ENCODE data around the gene TNS3. TPM values are rescaled to one million over a fixed set of nuclear protein-coding genes. Genes with fewer than 3 reads are reported as not detected.

The TNS3 gene
- total and polyA plus RNA-seq, 2 of the 13 experiments (the other 11 are each of a cell fraction or from before 2014, with no cell fraction given): 52.9 to 55.7 TPM

- TF ChIP-seq HNRNPLL (IDR thresholded peaks at IDR 0.05; ENCODE audit: low read depth, low read length, poor library complexity, severe bottlenecking) (no peak), MLLT10 (CRISPR knock-in tag; IDR thresholded peaks at IDR 0.05) (no peak), REL (CRISPR knock-in tag; conservative IDR thresholded peaks at IDR 0.05) (0 out of 2 replicates have a peak, but pooled peaks have one; percentile 50), ZNF501 (CRISPR knock-in tag; IDR thresholded peaks at IDR 0.05) (peak; percentile 42; the same call in 1 of the 2 replicates), FOXA1 (IDR thresholded peaks at IDR 0.05) (no peak), FOXA1 (CRISPR knock-in tag; IDR thresholded peaks at IDR 0.05) (peak; percentile 94), RCOR2 (CRISPR knock-in tag; IDR thresholded peaks at IDR 0.05) (peak; percentile 23; the same call in 1 of the 2 replicates), ZNF556 (CRISPR knock-in tag; IDR thresholded peaks at IDR 0.05; ENCODE audit: borderline replicate concordance) (0 out of 2 replicates have a peak, but pooled peaks have one; percentile 21), GATAD1 (CRISPR knock-in tag; IDR thresholded peaks at IDR 0.05) (no peak), CEBPG (CRISPR knock-in tag; IDR thresholded peaks at IDR 0.05) (no peak; the same call in 1 of the 2 replicates), ZNF256 (CRISPR knock-in tag; conservative IDR thresholded peaks at IDR 0.05) (no peak), ZNF367 (CRISPR knock-in tag; IDR thresholded peaks at IDR 0.05; ENCODE audit: borderline replicate concordance) (no peak), ZUFSP (CRISPR knock-in tag; IDR thresholded peaks at IDR 0.05; ENCODE audit: borderline replicate concordance) (no peak), ZNF350 (CRISPR knock-in tag; IDR thresholded peaks at IDR 0.05; ENCODE audit: borderline replicate concordance, low read depth) (peak; percentile 17; the same call in 1 of the 2 replicates), ZNF644 (CRISPR knock-in tag; IDR thresholded peaks at IDR 0.05; ENCODE audit: low read depth) (0 out of 2 replicates have a peak, but pooled peaks have one; percentile 15), ZC3H13 (CRISPR knock-in tag; IDR thresholded peaks at IDR 0.05) (0 out of 2 replicates have a peak, but pooled peaks have one; percentile 26), ZNF382 (CRISPR knock-in tag; IDR thresholded peaks at IDR 0.05; ENCODE audit: borderline replicate concordance) (no peak), PAF1 (CRISPR knock-in tag; IDR thresholded peaks at IDR 0.05) (no peak), ZNF138 (CRISPR knock-in tag; IDR thresholded peaks at IDR 0.05; ENCODE audit: low read depth) (no peak), SP5 (CRISPR knock-in tag; IDR thresholded peaks at IDR 0.05; ENCODE audit: borderline replicate concordance, low read depth) (peak; percentile 29; the same call in 1 of the 2 replicates), ZNF564 (CRISPR knock-in tag; IDR thresholded peaks at IDR 0.05) (no peak; the same call in 1 of the 2 replicates), ZNF670 (CRISPR knock-in tag; IDR thresholded peaks at IDR 0.05; ENCODE audit: borderline replicate concordance) (peak; percentile 64; the same call in 1 of the 2 replicates)
- TF ChIP-seq, protein P1, sequence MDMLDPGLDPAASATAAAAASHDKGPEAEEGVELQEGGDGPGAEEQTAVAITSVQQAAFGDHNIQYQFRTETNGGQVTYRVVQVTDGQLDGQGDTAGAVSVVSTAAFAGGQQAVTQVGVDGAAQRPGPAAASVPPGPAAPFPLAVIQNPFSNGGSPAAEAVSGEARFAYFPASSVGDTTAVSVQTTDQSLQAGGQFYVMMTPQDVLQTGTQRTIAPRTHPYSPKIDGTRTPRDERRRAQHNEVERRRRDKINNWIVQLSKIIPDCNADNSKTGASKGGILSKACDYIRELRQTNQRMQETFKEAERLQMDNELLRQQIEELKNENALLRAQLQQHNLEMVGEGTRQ (IDR thresholded peaks at IDR 0.05; ENCODE audit: low read depth, low read length): no peak
- TF ChIP-seq, protein P1 (CRISPR knock-in tag; IDR thresholded peaks at IDR 0.05; ENCODE audit: borderline replicate concordance): no peak
- TF ChIP-seq, protein P2, sequence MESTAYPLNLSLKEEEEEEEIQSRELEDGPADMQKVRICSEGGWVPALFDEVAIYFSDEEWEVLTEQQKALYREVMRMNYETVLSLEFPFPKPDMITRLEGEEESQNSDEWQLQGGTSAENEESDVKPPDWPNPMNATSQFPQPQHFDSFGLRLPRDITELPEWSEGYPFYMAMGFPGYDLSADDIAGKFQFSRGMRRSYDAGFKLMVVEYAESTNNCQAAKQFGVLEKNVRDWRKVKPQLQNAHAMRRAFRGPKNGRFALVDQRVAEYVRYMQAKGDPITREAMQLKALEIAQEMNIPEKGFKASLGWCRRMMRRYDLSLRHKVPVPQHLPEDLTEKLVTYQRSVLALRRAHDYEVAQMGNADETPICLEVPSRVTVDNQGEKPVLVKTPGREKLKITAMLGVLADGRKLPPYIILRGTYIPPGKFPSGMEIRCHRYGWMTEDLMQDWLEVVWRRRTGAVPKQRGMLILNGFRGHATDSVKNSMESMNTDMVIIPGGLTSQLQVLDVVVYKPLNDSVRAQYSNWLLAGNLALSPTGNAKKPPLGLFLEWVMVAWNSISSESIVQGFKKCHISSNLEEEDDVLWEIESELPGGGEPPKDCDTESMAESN (CRISPR knock-in tag; conservative IDR thresholded peaks at IDR 0.05): no peak
Observed at GRCh38 chr7:47571331-47572093, 10.4 kb downstream of the TNS3 start (continued).

All from HepG2 (cell line).